GM18502 (cell line): ENCODE measurements around the gene FBRSL1.
"Not testable (repeated sequence)": the region's sequence is repeated elsewhere in the genome, so short reads cannot be mapped to it uniquely, and the experiment has no call there.

Experiments used
- ATAC-seq: cut with Tn5 transposase; IDR thresholded peaks from one replicate; pipeline ENCODE4 v1.9.1; 2021; ENCODE audit warnings: mild to moderate bottlenecking; ENCODE audit not compliant: unreplicated experiment, poor library complexity

FBRSL1 gene

GRCh38 chr12:132520421-132521199, 30.7 kb downstream of the FBRSL1 start:
- ATAC-seq = no peak

- ATAC-seq = no peak
These were observed 31.2 kb downstream of the FBRSL1 start for GRCh38 chr12:132521200-132521580.

- ATAC-seq = no peak
These were observed 31.9 kb downstream of the FBRSL1 start for GRCh38 chr12:132521712-132522292.

- no peak for ATAC-seq
These were observed 32.8 kb downstream of the FBRSL1 start for GRCh38 chr12:132522592-132523380.

- peak; percentile 68 for ATAC-seq
These were observed 33.8 kb downstream of the FBRSL1 start for GRCh38 chr12:132523576-132524331.

GRCh38 chr12:132524405-132524804, 34.5 kb downstream of the FBRSL1 start:
- no peak for ATAC-seq

GRCh38 chr12:132525011-132525832, 35.3 kb downstream of the FBRSL1 start:
- ATAC-seq = no peak

- no peak for ATAC-seq
These were observed 36.0 kb downstream of the FBRSL1 start for GRCh38 chr12:132525833-132526455.

- no peak for ATAC-seq
These were observed 37.4 kb downstream of the FBRSL1 start for GRCh38 chr12:132527186-132527882.

- ATAC-seq = no peak
These were observed 37.9 kb downstream of the FBRSL1 start for GRCh38 chr12:132527883-132528264.

GRCh38 chr12:132528564-132529106, 38.7 kb downstream of the FBRSL1 start:
- ATAC-seq = no peak

- ATAC-seq = no peak
These were observed 39.3 kb downstream of the FBRSL1 start for GRCh38 chr12:132529156-132529839.

GRCh38 chr12:132529906-132530305, 40.0 kb downstream of the FBRSL1 start:
- ATAC-seq = no peak

- no peak for ATAC-seq
These were observed 40.5 kb downstream of the FBRSL1 start for GRCh38 chr12:132530447-132530846.

GRCh38 chr12:132530851-132531250, 40.9 kb downstream of the FBRSL1 start:
- no peak for ATAC-seq

- not testable (repeated sequence) for ATAC-seq
These were observed 43.0 kb downstream of the FBRSL1 start for GRCh38 chr12:132532711-132533583.

- ATAC-seq = no peak
These were observed 43.6 kb downstream of the FBRSL1 start for GRCh38 chr12:132533584-132533958.
